Pancreas (tissue), 10 donors: ENCODE data around the gene CFAP58. TPM values are rescaled to one million over a fixed set of nuclear protein-coding genes. Genes with fewer than 3 reads are reported as not detected.

Experiments used
- ATAC-seq, 4 donors: fragments of 200-7000 bp; cut with Tn5 transposase; one replicate each; pipeline versions ENCODE4 v1.8.0 to v1.9.1; 2020; ENCODE audit warnings: mild to moderate bottlenecking in 4 of 4, moderate library complexity in 4 of 4
- DNase-seq, 6 donors: peaks; one replicate each; pipeline ENCODE4 v3.0.0-alpha.2; 2020
- FAIRE-seq: peaks from 2 replicates; lab custom pipeline; 2012; peaks lifted over from hg19 to GRCh38; lab: Jason Lieb, UNC
- H3K27ac ChIP-seq, 4 donors: fragments of 200-600 bp; sonication (generic); 1 replicate in 3 of 4; 2 replicates in 1 of 4; pipeline versions ENCODE4 v1.5.0 to v1.8.0; 2020
- H3K27me3 ChIP-seq, 4 donors: fragments of 200-600 bp; one replicate each; pipeline ENCODE4 v1.8.0; 2021
- H3K36me3 ChIP-seq, 3 donors: fragments of 200-600 bp; sonication (generic) in 1 of 3; one replicate each; pipeline versions ENCODE4 v1.5.0 to v1.8.0; 2020 to 2021
- H3K4me1 ChIP-seq, 3 donors: fragments of 200-600 bp; one replicate each; pipeline ENCODE4 v1.8.0; 2021
- H3K4me3 ChIP-seq, 4 donors: fragments of 200-600 bp; sonication (generic) in 2 of 4; one replicate each; pipeline versions ENCODE4 v1.5.0 to v1.8.0; 2020 to 2021
- H3K9me3 ChIP-seq, 4 donors: fragments of 200-600 bp; one replicate each; pipeline ENCODE4 v1.8.0; 2021
- CTCF ChIP-seq, 4 donors: fragments of 200-600 bp; sonication (generic) in 3 of 4; IDR thresholded peaks; one replicate each; pipeline versions ENCODE4 v1.5.0 to v1.8.0; 2021; ENCODE audit warnings: antibody characterized with exemption in 4 of 4
- WGBS, 2 donors: extraction: QIAGEN DNeasy Blood & Tissue Kit; methylation state at CpG; one replicate each; pipeline ENCODE4 v1.1.7; 2013; 5-methylcytosine and 5-hydroxymethylcytosine counted together
- intact Hi-C, 3 donors: fragments of 100-400 bp; cut with DNase I; formaldehyde crosslinking; loops; one replicate each; pipeline versions ENCODE4 v1.11.1 to v1.14.2; 2022
- polyA plus RNA-seq, 2 donors: library from polyadenylated mRNA; stranded (reverse); fragments of 200-250 nt; gene quantifications; one replicate each; pipeline ENCODE4 v1.2.3, GENCODE V29; 2013
- total RNA-seq, 6 donors: library from RNA; stranded (reverse); fragmentation: NEBNext Ultra II Directional in 4 of 6; extraction: Animal tissue kit (Norgen Biotek cat#: 25700) in 4 of 6; gene quantifications; one replicate each; pipeline versions ENCODE4 v1.2.1 to v1.2.4, GENCODE V29; 2021 to 2023
- donor health status: healthy with polysubstance abuse.
- donor health status: DM: no; HTN: no; CAD: no; lungs with moderate emphysema.
- donor health status: DM: no; HTN: no; CAD: no.
- donor health status: control.
- donor health status: control.
- donor health status: Bipolar disorder and iron deficiency.
- donor health status: DM: yes; HTN: yes; CAD: no.
- donor health status: DM: no; HTN: no; CAD: no.
- donor health status: DM: no; HTN: no; CAD: no.
- donor health status: DM: yes; HTN: yes; CAD: no.

CFAP58 gene
- total RNA-seq, result under 1 TPM in 5 of 6 donors, not detected in 1; 0.19 to 0.53 (median 0.29) TPM
- under 1 TPM; 0.09 to 0.19 TPM for polyA plus RNA-seq

DNA sequence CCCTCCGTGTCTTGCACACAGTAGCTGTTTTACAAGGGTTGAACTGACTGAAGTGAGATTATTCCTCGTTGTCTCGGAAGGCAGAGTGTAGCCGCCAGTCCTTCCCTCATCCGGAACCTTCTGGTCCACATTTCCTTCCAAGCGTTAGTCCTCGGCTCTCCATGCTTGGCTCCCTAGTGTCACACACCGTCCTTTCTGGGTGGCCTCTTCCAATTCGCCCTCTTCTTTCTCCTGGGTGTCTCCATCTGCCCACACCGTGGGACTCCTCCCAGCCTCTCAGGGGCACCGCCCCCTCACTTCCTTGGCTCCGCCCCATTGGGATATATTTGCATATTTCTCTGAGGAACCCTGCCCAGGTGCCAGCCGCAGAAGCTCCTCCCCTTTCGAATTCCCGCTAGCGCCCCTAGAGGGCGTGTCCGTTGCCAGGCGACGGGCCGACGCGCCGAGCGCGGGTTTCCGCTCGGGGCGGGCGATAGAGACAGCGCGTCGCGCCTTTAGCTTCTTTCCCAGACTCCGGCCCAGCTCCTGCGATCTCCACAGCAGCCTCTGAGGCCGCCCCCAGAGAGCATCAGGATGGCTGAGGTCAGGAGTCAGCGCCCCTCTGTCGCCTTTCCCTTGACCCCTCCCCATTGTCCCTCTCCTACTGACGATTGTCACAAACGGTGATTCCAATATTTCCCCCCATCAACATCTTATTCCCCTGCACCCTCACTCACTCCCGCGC, at the start of gene CFAP58:
Gene CFAP58 (plus strand): TSS at position 509 of the 724 bp plus-strand sequence. CDS start 65 bp downstream, at position 574.
- H3K36me3 ChIP-seq, result no peaks in the 10 kb centered on the region
- no peaks in the 10 kb centered on the region for H3K27me3 ChIP-seq
- DNase-seq (peak; percentile 92 to 98 (median 96)), ATAC-seq (peak; percentile 94 to 98 (median 94)), FAIRE-seq (no peak)
- no peaks in the 10 kb centered on the region for H3K9me3 ChIP-seq
- H3K27ac ChIP-seq, result no peak within 1 kb of the TSS
- peak within 1 kb of the TSS in 3 of 4 donors; percentile 5 to 46 (median 27) for H3K4me3 ChIP-seq
- whole genome bisulfite sequencing, 2 donors, result 3% methylated on average over 43 of the region's 43 CpGs
- H3K4me1 ChIP-seq, result peaks cover 0 to 12% (median 0%) of the 10 kb centered on the region in 3 donors
- TF ChIP-seq CTCF (IDR thresholded peaks at IDR 0.05), result peak; percentile 44 to 72 (median 65)
- intact Hi-C loops, result no loop called here

DNA sequence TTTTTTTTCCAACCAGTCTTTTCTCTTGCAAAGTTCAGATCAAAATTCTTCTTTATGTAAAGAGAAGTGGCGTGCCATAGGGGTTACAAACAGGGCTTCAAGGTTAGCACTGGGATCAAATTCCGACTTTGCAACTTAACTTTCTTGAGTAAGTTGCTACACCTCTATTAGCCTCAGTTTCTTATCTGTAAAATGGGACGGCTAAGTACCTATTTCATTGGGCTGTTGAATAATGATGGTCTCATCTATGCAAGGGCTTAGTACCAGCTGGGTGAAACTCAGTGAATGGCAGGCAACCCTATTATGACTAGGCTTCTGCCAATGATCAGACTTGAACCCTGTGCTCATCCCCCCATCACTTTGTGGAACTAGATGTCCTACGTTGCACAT, 49.3 kb upstream of the CFAP58 start:
- H3K9me3 ChIP-seq, result no peaks in the 10 kb centered on the region
- intact Hi-C loops, result no loop called here
- no peaks in the 10 kb centered on the region for H3K27me3 ChIP-seq
- H3K36me3 ChIP-seq, result no peaks in the 10 kb centered on the region
- FAIRE-seq, result no peak
- peaks cover 0 to 7% (median 0%) of the 10 kb centered on the region in 3 donors for H3K4me1 ChIP-seq
- ATAC-seq, result no peak
- 82 to 90% methylated on average over 4 of the region's 4 CpGs for WGBS, 2 donors
- H3K4me3 ChIP-seq, result no peak overlapping the region
- TF ChIP-seq CTCF (IDR thresholded peaks at IDR 0.05), result no peak
- H3K27ac ChIP-seq, result no peak overlapping the region
- no peak for DNase-seq

DNA sequence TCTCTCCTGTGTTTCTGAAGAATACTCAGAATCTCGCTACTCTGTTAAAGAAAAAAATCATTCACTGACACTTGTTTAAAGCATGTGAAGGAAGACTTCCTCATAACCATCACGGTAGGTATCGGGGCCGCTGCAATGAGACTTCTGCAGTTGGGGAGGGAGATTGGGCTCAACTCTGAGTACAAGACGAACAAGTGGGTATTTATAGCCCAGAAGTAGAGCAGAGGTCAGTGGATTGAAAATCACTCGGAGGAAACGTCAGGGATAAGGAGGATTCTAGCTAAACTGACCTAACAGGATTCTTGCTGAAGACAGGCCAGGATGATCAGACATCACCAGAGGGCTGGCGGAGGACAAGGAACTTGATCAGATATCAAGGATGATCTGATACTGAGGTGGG, 48.7 kb upstream of the CFAP58 start:
- Histone ChIP-seq H3K27ac (no peak overlapping the region), H3K36me3 (no peaks in the 10 kb centered on the region), H3K9me3 (no peaks in the 10 kb centered on the region), H3K27me3 (no peaks in the 10 kb centered on the region), H3K4me3 (no peak overlapping the region), H3K4me1 (peaks cover 0 to 7% (median 0%) of the 10 kb centered on the region in 3 donors)
- TF ChIP-seq CTCF (IDR thresholded peaks at IDR 0.05), result no peak
- 69 to 72% methylated on average over 8 of the region's 8 CpGs for WGBS, 2 donors
- no peak for ATAC-seq
- intact Hi-C loops, result loop anchor here in 2 of 3 donors (5.0 kb wide), 1 partner anchor 42 kb away; no protein-coding TSS in a partner anchor
- DNase-seq, result no peak
- no peak for FAIRE-seq

DNA sequence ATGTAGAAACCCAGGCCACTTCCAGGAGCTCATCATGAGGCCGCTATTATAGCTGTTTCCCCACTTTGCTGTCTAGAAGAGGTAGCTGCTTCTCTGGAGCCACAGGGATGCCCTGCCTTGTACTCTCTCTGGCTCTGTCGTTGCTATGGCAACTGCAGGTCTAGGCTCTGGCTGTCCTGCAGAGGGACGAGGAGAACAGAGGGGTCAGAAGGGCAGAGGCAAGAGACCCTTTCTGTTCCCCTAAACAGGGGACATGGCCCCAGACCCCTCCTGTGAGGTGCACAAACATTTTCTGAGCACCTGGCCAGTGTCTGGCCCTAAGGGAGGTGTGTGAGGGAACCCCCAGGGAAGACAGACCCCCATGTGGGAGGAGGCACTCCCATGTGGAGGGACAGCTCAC, 46.7 kb upstream of the CFAP58 start:
- 52 to 72% methylated on average over 3 of the region's 3 CpGs for WGBS, 2 donors
- Histone ChIP-seq H3K9me3 (no peaks in the 10 kb centered on the region), H3K27me3 (no peaks in the 10 kb centered on the region), H3K36me3 (no peaks in the 10 kb centered on the region), H3K4me1 (no peaks in the 10 kb centered on the region), H3K27ac (no peak overlapping the region), H3K4me3 (no peak overlapping the region)
- intact Hi-C loops, result loop anchor here in 2 of 3 donors (5.0 kb wide), 1 partner anchor 40 kb away; no protein-coding TSS in a partner anchor
- no peak for TF ChIP-seq CTCF (IDR thresholded peaks at IDR 0.05)
- no peak for ATAC-seq
- no peak for FAIRE-seq
- DNase-seq, result no peak
